Skeletal muscle cell (primary cell): ENCODE results near the gene ZNF77.
A peak's percentile ranks its signal among the peaks of the same experiment; 100 is the strongest.
"Not testable (repeated sequence)": the region's sequence is repeated elsewhere in the genome, so short reads cannot be mapped to it uniquely, and the experiment has no call there.

Source experiments
- DNase-seq: peaks from one replicate; pipeline ENCODE4 v3.0.0-alpha.2; 2010; ENCODE audit warnings: low read depth
- H3K4me3 ChIP-seq: 2 replicates; pipeline ENCODE4 v1.5.1; 2011; ENCODE audit warnings: low read depth, mild to moderate bottlenecking, control low read depth, low read length, moderate library complexity

ZNF77 gene

DNA sequence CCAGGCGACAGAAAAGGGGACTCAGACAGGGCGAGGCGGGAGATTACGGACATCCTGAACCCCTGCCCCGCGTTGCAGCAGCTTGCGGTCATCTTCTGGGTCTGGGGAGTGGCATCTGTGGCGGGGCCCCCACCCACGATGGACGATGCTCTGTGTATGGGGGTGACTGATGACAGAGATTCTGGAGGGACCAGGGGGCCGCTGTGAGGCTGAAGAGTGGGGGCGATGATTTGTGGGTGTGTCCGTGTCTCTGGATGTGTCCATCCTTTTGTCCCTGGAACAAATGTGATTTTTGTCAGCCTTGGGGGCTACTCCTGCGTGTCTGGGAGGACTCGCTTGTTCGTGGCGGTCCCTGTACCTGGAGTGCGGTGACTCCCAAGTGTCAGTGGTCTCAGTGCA, 17.7 kb downstream of the ZNF77 start:
- no peak overlapping the region for H3K4me3 ChIP-seq
- no peak for DNase-seq

DNA sequence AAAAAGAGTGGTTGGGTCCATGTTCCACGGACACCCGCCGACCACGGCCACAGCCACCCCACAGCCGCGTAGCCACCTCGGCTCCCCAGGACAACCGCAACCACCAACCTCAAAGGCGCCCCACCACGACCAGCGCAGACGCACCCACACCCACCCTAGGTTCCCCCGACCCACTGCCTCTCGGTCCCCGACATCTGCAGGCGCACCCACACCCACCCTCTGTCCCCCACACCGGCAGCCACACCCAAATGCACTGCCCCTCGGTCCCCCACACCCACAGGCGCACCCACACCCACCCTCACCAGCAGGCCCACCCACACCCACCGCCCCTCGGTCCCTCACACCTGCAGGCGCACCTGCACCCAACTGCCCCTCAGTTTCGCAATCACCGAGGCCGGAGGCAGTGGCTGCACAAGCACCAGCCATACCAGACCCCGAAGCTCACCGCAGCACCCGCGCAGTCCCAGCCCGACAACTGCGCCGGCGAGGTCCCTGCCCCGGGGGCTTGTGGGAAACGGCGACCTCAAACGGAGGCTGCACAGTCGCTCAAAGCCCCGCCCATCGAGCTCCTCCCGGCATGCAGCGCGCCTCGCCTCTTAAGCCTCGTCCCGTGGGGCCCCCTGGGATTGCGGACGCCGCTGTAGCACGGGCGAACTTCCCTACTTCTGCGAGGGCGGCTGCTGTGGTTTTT, 18.3 kb downstream of the ZNF77 start:
- no peak overlapping the region for H3K4me3 ChIP-seq
- DNase-seq: no peak

DNA sequence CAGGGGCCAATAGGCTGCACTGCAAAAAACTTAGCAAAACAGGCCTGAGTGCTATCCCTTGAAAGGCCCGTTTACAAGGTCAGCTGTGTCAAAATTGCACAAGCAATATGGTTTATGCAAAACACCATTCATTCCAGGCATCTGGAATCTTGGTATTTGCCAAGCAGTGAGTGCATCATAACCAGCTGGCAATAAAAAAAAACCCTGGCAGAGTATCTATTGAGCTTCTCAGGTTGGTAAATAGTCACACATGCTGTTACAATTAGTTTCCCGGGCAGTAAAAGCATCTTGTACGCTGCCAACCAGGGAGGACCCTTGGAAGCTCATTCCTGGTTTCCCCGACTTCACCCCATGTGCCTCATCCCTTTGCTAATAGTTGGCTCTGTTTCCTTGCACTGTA, 21.3 kb downstream of the ZNF77 start:
- DNase-seq: peak; percentile 11
- H3K4me3 ChIP-seq: no peak overlapping the region

DNA sequence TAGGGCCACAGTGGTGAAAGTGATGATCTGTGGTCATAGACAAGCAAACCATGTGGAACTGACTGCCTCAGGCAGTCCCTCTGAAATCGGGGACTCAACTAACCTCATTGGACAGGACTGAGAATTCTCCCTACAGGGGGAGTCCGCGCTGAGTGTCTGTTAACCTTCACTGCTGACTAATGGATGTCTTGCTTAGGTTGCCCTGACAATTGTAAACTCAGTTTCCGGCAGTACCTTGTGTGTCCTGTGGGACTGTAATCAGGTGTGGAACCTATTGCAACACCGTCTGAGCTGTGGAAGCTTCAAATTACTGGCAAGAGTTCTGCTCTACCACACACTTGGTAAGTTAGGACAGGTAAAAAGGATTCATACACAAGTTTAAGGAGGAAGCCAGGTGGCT, 21.8 kb downstream of the ZNF77 start:
- DNase-seq: no peak
- H3K4me3 ChIP-seq: no peak overlapping the region

DNA sequence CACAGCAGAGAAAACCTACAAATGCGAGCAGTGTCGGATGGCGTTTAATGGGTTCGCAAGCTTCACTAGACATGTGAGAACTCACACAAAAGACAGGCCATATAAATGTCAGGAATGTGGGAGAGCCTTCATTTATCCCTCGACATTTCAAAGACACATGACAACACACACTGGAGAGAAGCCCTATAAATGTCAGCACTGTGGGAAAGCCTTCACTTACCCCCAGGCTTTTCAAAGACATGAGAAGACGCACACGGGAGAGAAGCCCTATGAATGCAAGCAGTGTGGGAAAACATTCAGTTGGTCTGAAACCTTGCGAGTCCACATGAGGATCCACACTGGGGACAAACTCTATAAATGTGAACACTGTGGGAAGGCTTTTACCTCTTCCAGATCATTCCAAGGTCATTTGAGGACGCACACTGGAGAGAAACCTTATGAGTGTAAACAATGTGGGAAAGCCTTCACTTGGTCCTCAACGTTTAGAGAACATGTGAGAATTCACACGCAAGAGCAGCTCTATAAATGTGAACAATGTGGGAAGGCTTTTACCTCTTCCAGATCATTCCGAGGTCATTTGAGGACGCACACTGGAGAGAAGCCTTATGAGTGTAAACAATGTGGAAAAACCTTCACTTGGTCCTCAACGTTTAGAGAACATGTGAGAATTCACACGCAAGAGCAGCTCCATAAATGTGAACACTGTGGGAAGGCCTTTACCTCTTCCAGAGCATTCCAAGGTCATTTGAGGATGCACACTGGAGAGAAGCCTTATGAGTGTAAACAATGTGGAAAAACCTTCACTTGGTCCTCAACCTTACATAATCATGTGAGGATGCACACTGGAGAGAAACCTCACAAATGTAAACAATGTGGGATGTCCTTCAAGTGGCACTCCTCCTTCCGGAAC, 27.2 kb downstream of the ZNF77 start:
- DNase-seq: no peak
- H3K4me3 ChIP-seq: no peak overlapping the region

DNA sequence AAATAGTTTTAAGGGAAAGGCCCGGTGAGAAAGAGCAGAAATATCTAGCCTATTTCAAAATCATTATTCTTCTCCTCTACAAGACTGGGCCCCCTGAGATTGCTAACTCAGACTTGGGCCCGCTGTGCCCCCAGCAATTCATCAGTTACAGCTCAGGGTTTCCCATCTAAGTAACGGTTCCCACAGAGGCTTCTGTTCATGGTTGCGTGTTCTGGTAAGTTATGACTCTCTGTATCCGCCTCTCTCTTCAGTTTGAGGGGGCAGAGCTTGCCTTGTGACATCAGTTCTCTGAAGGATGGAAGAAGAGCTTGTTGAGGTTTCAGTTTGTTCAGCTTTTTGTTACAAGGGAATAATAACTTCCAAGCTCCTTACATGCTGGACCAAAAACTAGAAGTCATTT, 32.5 kb downstream of the ZNF77 start:
- DNase-seq: no peak
- no peak overlapping the region for H3K4me3 ChIP-seq

DNA sequence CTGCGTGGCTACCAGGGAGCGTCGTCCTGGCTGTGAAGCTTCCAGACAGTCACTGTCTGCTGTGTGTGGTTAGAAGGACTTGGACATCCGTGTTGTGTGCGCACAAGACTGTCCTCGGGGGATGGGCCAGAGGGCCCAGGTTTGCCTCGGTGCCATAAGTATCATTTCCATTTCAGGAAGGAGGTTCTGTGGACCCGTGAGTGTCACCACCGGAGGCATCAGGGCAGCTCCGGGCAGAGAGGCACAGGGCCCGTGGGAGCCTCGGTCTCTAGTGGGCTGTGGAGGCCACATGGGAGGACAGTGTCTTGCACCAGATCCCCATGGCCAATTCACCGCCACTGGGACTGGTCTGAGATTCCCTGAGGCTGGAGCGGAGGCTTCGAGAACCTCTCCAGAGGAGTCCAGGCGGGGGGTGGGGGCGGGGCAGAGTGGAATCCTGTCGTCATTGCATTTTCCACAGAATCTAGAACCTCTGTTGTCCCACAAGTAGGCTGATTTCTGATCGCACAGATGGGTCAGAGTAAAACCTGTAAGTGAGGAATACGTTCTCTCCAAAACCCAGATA, 38.1 kb downstream of the ZNF77 start:
- H3K4me3 ChIP-seq: no peak overlapping the region
- DNase-seq: no peak

DNA sequence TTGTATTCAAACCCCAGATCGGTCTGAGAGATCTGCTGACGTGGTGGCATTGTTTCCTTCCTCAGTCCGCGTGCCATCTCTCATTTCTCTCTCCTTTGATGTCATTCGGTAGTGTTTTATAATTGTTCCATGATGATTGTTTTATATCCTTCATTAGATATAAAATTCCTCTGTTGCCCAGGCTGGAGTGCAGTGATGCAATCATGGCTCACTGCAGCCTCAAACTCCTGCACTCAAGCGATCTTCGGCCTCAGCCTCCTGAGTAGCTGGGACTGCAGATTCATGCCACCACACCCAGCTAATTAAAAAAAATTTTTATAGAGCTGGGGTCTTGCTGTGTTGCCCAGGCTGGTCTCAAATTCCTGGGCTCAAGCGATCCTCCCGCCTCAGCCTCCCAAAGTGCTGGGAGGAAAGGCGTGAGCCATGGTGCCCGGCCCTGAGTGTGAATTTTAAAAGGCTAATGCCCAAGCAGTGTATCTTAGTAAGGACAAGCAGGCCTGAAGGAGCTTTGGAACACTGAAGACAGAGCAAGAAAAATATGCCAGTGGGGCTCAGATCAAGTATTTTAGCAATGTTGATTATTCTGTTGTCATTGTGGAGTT, 38.8 kb downstream of the ZNF77 start:
- no peak for DNase-seq
- no peak overlapping the region for H3K4me3 ChIP-seq

DNA sequence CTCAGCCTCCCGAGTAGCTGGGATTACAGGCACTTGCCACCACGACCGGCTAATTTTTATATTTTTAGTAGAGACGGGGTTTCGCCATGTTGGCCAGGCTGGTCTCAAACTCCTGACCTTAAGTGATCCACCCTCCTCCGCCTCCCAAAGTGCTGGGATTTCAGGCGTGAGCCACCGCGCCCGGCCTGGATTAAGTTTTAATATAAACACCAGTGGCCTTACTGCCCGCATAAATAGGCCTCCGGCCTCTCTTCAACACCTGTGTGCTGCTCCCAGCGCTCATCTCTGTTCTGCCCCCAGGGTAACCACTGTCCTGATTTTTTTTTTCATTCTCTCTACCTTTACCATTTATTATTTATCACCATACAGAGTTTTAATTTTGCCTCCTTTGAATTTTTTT, 41.4 kb downstream of the ZNF77 start:
- DNase-seq, H3K4me3 ChIP-seq: not testable (repeated sequence)

DNA sequence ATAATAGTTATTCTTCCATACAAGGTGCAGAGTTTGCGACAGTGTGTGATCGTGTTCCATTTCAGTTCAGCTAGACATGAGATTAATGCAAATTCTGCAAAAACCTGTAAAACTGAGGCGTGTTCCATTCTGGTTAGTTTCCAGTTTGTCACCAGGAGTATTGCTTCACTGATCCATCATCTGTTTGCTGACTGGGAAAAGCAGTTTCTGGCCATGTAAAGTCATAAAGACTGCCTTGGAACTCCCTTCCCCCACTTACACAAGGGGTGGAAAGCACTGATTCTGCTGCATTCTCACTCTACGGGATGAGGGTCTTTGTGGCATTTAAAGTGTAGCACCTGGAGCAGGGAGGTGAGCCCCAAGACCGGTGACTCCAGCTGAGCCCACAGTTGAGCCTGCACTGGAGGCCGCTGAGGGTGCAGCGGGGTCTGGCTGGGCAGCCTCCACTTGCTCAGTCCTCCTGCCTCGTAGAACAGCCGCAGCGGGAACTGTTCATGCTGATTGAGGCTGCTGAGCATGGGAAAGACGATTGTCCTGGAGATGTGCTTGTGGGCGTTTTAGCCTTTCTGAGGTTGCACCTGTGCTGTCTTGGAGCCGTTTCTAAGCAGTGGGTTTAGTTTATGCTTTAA, 42.1 kb downstream of the ZNF77 start:
- DNase-seq: no peak
- H3K4me3 ChIP-seq: no peak overlapping the region

DNA sequence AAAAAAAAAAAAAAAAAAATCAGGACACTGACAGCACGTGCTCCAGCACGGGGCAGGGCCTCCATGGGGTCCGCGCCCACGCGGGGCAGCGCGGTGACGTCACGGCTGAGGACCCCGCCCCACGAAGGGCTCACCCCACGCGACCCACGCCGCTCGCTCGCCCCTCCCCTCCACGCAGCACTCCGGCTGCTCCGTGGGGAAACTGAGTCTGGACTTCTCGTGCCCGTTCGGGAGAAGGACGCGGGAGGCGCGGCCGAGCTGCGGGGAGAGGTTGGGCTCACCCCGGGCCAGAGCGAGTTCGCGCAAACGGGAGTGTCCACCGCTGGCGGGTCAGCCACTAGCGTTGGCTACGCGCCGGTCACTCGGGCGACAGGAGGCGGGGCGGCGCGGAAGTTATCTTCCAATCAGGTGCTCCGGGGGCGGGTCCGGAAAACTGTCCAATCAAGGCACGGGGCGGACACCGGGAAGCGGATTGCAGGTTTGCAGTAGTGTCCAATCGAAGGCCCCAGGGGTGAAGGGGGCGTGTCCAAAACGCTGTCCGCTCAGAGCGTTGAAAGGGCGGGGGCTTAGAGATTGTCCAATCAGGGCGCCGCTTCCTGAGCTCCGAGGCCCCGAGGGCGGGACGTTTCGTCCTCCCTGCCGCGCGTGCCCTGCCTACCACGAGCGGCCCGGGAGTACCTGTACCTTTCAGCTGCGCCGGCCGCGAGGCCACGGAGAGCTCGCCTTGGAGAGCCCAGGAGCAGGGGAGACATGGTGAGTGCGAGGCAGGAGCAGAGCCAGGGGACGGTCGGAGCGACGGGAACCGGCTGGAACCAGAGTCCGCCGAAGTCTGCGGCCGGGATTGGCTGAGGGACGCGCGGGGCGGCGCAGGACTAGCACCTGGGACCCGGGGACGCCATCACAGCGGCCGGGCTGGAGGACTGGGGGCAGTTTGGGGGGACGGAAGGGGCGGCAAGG, 44.2 kb downstream of the ZNF77 start, which contains the start of gene ZNF57:
ZNF57 (plus strand) TSS at position 633 of the 957 bp plus-strand sequence; CDS start at position 751, 118 bp downstream.
- DNase-seq: peak; percentile 95
- peak within 1 kb of the TSS; percentile 91 for H3K4me3 ChIP-seq

DNA sequence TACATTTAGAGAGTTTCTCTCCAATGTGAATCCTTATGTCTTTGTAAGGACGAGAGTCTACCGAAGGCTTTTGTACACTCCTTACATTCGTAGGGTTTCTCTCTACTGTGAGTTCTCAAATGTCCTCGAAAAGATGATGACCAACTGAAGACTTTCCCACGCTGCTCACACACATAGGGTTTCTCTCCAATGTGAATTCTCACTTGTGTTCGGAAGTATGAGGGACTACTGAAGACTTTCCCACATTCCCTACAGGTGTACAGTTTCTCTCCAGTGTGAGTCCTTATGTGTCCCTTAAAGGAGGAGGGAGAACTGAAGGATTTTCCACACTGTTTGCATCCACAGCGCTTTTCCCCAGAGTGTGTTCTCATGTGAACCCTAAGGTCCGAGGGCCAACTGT, 48.1 kb downstream of the ZNF77 start:
- DNase-seq: no peak
- no peak overlapping the region for H3K4me3 ChIP-seq

DNA sequence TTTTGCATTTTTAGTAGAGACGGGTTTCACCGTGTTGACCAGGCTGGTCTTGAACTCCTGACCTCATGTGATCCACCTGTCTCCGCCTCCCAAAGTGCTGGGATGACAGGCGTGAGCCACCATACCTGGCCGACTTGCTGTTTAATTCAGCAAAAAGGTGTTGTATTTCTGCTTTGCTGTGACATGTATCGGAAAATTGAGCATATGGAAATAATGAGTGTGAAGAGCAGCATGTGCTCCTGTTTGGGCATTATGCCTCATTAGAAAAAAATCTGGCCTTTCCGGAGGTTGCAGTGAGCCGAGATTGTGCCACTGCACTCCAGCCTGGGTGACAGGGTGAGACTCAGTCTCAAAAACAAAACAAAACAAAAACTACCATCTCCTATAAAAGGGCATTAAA, 54.2 kb downstream of the ZNF77 start:
- H3K4me3 ChIP-seq, DNase-seq: not testable (repeated sequence)

DNA sequence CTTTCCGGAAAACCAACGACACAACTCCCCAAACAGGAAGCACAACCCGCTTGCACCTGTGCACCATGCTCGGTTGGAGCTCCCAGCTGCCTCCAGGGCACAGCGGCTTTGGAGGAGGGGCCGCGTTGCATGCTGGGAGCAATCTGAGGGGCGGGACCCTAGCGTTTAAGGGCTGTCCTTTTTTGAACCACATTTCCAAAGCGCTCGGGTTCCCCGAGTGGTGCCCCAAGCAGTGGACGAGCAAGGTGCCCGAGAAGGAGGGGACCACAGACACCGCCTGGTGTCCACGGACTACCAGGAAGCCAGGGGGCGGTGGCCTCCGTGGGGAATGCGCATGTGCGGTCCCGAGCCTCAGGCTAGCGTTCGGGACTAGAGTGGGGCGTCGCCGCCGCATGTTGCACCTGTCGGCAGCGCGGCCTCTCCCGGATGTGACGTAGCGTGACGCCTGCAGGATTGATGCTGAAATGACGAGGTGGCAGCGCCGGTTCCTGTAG, 56.0 kb downstream of the ZNF77 start:
- H3K4me3 ChIP-seq: no peak overlapping the region

DNA sequence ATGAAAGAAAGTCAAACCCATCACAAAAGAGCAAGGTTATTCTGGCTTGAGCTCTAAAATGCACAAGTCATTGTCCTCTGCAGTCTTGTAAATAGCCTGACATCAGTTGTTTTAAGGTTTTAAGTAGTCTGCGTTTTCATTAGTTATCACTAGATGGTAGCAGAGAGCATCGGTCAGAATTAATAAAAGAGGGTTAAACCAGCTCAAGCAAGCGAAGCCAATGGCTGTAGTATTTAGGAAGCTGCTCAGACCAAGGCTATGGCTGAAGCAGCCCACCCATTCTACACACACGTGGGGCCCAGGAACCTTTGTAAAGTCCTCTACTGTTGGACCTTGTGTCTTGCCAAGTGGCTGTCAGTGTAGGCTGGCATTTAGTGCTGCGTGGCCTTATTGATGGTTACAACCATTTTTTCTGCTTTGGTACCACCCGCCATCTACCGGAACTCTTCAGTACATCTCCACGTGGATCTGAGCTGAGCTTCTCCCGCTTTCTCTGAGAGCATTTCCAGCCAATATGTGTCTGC, 57.3 kb downstream of the ZNF77 start:
- DNase-seq: no peak
- H3K4me3 ChIP-seq: no peak overlapping the region

More for the DNA sequence above, 56.0 kb downstream of the ZNF77 start:
- DNase-seq: no peak

DNA sequence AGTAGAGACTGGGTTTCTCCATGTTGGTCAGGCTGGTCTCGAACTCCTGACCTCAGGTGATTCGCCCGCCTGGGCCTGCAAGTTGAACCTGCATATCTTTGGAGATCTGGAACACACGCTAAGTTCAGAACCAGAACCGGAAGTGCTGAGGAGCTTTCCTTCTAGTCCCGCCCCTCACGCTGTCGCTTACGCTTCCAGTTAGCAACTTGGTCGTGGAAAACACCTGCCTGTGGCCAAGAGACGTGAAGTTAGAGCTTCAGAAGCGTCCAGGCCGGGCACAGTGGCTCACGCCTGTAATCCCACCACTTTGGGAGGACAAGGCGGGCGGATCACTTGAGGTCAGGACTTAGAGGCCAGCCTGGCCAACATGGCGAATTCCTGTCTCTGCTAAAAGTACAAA, 59.0 kb downstream of the ZNF77 start:
- no peak for DNase-seq
- H3K4me3 ChIP-seq: no peak overlapping the region

DNA sequence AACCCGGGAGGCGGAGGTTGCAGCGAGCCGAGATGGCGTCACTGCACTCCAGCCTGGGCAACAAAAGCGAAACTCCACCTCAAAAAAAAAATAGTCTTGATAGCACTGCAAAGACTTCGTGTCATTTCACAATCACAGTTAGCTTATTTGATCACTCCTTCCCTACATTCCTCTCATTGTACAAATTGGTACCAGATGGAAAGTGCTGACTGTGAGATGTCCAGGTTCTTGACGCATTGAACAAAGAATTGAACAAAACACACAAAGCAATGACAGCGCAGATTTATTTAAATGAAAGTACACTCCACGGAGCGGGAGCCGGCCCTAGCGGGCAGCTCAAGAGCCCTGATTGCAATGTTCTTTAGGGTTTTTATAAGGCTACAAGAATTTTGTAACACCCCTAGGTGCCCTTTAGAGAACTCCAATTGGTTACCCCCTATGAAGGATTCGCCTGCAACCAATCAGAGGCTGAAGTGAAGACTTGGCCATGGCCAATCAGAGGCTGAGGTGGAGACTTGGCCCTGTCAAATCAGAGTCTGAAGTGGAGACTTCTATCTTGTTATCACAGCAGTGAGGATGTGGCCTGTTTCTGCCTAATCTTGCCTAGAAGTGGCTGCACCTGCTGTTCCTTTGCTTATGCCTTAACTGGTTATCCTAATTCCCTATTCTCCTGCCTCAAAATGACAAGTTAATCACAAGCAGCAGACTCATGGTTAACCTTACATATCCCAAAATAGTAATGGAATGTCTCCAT, 60.9 kb downstream of the ZNF77 start:
- DNase-seq: no peak
- H3K4me3 ChIP-seq: no peak overlapping the region
